RWPE1 (cell line): ENCODE measurements around the gene PITPNC1.

Experiments
- CTCF ChIA-PET: fragments of 350-600 bp; sonication (Branson Sonifier 250); formaldehyde crosslinking; extraction: SDS; loops from one replicate; lab custom pipeline; 2021; lab: Yijun Ruan, JAX
- POLR2A ChIA-PET: fragments of 400-600 bp; formaldehyde crosslinking; extraction: SDS; loops from one replicate; lab custom pipeline; 2020; ENCODE audit warnings: antibody characterized with exemption; ENCODE audit not compliant: low non-redundant PET; lab: Yijun Ruan, JAX
- DNase-seq: peaks from one replicate; pipeline ENCODE4 v3.0.0; 2012; ENCODE audit warnings: low spot score
- H3K27ac ChIP-seq: fragments of 450-650 bp; 2 replicates; pipeline ENCODE4 v1.5.1; 2017
- CTCF ChIP-seq: fragments of 450-650 bp; conservative IDR thresholded peaks from 2 replicates; pipeline ENCODE4 v1.5.1; 2017; ENCODE audit warnings: low read depth, mild to moderate bottlenecking

PITPNC1 gene

GRCh38 chr17:67434061-67434525 lies 57.0 kb downstream of the PITPNC1 start:
- no peak overlapping the region for H3K27ac ChIP-seq

GRCh38 chr17:67435122-67435521 lies 58.0 kb downstream of the PITPNC1 start:
- POLR2A ChIA-PET, result no interaction called here
- no peak for TF ChIP-seq CTCF
- CTCF ChIA-PET, result no interaction called here
- no peak overlapping the region for H3K27ac ChIP-seq
- DNase-seq, result no peak

More at GRCh38 chr17:67434061-67434525, 57.0 kb downstream of the PITPNC1 start:
- TF ChIP-seq CTCF, result no peak
- ChIA-PET CTCF (interaction anchor here (1.0 kb wide), 1 partner anchor 55 kb away, joined by 5 read pairs; no protein-coding TSS in a partner anchor), POLR2A (no interaction called here)
- DNase-seq, result no peak

DNA sequence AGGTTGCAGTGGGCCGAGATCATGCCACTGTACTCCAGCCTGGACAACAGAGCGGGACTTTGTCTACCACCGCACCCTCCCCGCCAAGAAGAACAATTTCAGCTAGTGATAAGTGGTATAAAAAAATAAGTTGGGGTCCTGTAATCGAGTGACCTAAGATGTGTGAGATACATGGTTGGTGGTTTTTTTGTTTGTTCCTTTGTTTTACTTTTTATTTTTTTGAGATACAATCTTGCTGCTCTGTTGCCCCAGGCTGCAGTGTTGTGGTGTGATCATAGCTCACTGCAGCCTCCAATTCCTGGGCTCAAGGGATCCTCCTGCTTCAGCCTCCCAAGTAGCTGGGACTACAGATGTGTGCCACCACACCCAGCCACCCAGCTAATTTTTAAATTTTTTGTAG lies 58.7 kb downstream of the PITPNC1 start:
- no peak overlapping the region for H3K27ac ChIP-seq
- no peak for DNase-seq
- no peak for TF ChIP-seq CTCF
- ChIA-PET CTCF (interaction anchor here (0.5 to 0.6 kb wide), 3 partner anchors 24 to 659 kb away, joined by 3 to 4 read pairs (median 3); no protein-coding TSS in a partner anchor), POLR2A (no interaction called here)

DNA sequence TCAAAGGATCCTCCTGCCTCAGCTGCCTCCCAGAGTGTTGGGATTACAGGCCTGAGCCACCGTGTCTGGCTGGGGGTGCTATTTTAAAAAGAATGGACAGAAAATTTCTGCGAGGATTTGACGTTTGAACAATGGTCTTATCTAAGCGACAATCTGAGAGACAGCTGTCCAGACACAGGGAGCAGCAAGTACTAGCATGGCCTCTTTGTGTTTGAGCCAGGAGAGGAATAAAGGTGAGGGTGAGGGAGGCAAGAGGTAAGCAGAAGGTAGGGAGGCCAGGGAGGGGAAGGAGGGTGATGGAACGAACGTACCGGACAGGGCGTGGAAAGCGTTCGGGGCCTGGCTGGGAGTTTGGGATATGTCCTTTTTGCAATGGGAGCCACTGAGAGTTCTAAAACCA lies 59.2 kb downstream of the PITPNC1 start:
- no peak for TF ChIP-seq CTCF
- CTCF ChIA-PET, result interaction anchor here (0.5 to 0.6 kb wide), 4 partner anchors 24 to 660 kb away, joined by 3 to 8 read pairs (median 4); no protein-coding TSS in a partner anchor
- POLR2A ChIA-PET, result no interaction called here
- H3K27ac ChIP-seq, result no peak overlapping the region
- DNase-seq, result no peak

DNA sequence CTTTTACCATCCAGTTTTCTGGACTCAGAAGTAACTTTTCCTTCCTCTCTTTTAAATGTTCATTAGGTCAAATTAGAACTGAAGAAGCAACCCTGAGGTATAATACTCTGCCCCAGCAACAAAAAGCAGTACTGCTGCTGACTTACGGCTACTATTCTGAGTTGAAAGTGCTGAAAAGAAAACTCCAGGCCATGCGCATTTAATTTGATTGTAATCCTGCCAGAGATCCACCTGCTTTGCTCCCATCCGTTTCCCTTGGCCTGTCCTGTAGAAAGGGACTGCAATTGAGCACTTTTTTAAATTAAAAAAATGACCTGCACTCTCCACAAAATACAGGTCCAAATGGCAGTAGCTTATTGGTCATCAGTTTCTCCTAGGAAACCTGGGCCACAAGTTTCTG lies 61.6 kb downstream of the PITPNC1 start:
- no peak for DNase-seq
- H3K27ac ChIP-seq, result no peak overlapping the region
- no peak for TF ChIP-seq CTCF
- ChIA-PET CTCF (no interaction called here), POLR2A (no interaction called here)

DNA sequence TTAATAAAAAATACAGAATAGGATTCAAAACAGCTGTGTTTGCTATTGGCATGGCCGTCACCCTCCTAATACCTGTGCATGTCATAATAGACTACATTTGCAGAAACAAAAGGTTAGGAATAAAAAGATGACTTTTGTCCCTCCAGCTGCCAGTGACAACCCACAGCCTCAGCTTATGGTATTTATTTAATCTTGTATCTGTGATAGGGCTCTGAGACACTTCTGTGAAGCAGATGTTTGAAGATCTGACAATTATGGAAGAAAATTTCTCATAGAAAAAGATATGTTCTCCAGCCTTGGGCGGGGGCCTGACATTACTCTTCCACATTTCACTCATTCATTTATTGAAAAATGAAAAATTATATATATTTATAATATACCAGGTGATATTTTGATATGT lies 62.2 kb downstream of the PITPNC1 start:
- DNase-seq, result no peak
- CTCF ChIA-PET, result interaction anchor here (0.6 kb wide), 1 partner anchor 251 kb away, joined by 3 read pairs; no protein-coding TSS in a partner anchor
- no peak for TF ChIP-seq CTCF
- POLR2A ChIA-PET, result no interaction called here
- no peak overlapping the region for H3K27ac ChIP-seq
